NCI-H2227 (cell line): ENCODE measurements around the gene LY6G5B.

ENCODE experiments used
- DNase-seq: peaks from one replicate; lab custom pipeline; 2025; ENCODE audit not compliant: unreplicated experiment; lab: John Stamatoyannopoulos, UW

Gene LY6G5B

GRCh38 chr6:31662124-31662723 is 7.6 kb upstream of the LY6G5B start:
- no peak for DNase-seq

GRCh38 chr6:31663126-31663960 is 6.4 kb upstream of the LY6G5B start:
- no peak for DNase-seq

GRCh38 chr6:31663961-31664789 is 5.6 kb upstream of the LY6G5B start:
- no peak for DNase-seq

GRCh38 chr6:31664790-31665500 is 4.8 kb upstream of the LY6G5B start, which contains the start of gene GPANK1:
Gene GPANK1 (minus strand): TSS chr6:31664997. CDS start chr6:31664478, 519 bp downstream.
- DNase-seq: peak; percentile 95

- DNase-seq: peak; percentile 99
These were observed 4.1 kb upstream of the LY6G5B start, which contains the start of gene CSNK2B for GRCh38 chr6:31665501-31666336. Gene CSNK2B (plus strand): TSS chr6:31666080. CDS start chr6:31666832, 752 bp downstream.

- DNase-seq: no peak
These were observed 3.3 kb upstream of the LY6G5B start for GRCh38 chr6:31666337-31666965.

GRCh38 chr6:31676322-31676903 is 6.6 kb downstream of the LY6G5B start:
- no peak for DNase-seq

- DNase-seq: no peak
These were observed 7.1 kb downstream of the LY6G5B start for GRCh38 chr6:31676904-31677303.

- DNase-seq: no peak
These were observed 8.2 kb downstream of the LY6G5B start for GRCh38 chr6:31677955-31678354.

- DNase-seq: peak; percentile 83
These were observed 10.7 kb downstream of the LY6G5B start, which contains the start of gene LY6G5C for GRCh38 chr6:31680226-31681134. Gene LY6G5C (minus strand): TSS chr6:31681067. CDS start chr6:31680373, 694 bp downstream.

GRCh38 chr6:31681135-31681671 is 11.4 kb downstream of the LY6G5B start:
- DNase-seq: peak; percentile 61

GRCh38 chr6:31683591-31683990 is 13.8 kb downstream of the LY6G5B start:
- DNase-seq: peak; percentile 45

- no peak for DNase-seq
These were observed 16.7 kb downstream of the LY6G5B start for GRCh38 chr6:31686483-31686882.

GRCh38 chr6:31687321-31687720 is 17.5 kb downstream of the LY6G5B start:
- no peak for DNase-seq

- DNase-seq: no peak
These were observed 18.3 kb downstream of the LY6G5B start for GRCh38 chr6:31687860-31688693.

- DNase-seq: no peak
These were observed 19.7 kb downstream of the LY6G5B start for GRCh38 chr6:31689249-31690110.
